HL-60 (cell line): ENCODE results near the gene ADGRB3.

Experiments used
- GABPA ChIP-seq: IDR thresholded peaks from 2 replicates; pipeline ENCODE4 v1.6.1; 2012; ENCODE audit warnings: low read depth
- POLR2AphosphoS5 ChIP-seq: IDR thresholded peaks from 2 replicates; pipeline ENCODE4 v1.6.1; 2012; ENCODE audit warnings: low read depth
- SPI1 ChIP-seq: IDR thresholded peaks from 2 replicates; pipeline ENCODE4 v1.6.1; 2012; ENCODE audit warnings: low read depth, mild to moderate bottlenecking, borderline replicate concordance
- TF ChIP-seq, protein P1 (sequence below): IDR thresholded peaks from one replicate; pipeline ENCODE4 v1.5.1; 2011; ENCODE audit warnings: low read length, control low read depth, inconsistent platforms; ENCODE audit not compliant: insufficient read depth
- TF ChIP-seq, protein P2 (sequence below): IDR thresholded peaks from 2 replicates; pipeline ENCODE4 v1.6.1; 2012; ENCODE audit warnings: low read depth; ENCODE audit not compliant: insufficient replicate concordance

DNA sequence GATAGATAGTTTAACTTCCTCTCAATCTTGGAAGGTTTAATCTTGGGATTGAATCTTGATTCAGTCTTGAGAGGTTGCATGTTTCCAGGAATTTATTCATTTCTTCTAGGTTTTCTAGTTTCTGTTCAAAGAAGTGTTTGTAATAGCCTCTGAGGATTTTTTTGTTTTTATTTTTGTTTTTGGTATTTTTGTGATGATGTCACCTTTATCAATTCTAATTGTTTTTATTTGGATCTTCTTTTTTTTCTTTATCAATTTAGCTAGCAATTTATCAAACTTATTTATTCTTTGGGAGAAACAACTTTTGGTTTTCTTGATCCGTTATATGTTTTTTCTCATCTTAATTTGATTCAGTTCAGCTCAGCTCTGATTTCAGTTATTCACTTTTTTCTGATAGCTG is 41.5 kb upstream of the ADGRB3 start:
- TF ChIP-seq, protein P1, sequence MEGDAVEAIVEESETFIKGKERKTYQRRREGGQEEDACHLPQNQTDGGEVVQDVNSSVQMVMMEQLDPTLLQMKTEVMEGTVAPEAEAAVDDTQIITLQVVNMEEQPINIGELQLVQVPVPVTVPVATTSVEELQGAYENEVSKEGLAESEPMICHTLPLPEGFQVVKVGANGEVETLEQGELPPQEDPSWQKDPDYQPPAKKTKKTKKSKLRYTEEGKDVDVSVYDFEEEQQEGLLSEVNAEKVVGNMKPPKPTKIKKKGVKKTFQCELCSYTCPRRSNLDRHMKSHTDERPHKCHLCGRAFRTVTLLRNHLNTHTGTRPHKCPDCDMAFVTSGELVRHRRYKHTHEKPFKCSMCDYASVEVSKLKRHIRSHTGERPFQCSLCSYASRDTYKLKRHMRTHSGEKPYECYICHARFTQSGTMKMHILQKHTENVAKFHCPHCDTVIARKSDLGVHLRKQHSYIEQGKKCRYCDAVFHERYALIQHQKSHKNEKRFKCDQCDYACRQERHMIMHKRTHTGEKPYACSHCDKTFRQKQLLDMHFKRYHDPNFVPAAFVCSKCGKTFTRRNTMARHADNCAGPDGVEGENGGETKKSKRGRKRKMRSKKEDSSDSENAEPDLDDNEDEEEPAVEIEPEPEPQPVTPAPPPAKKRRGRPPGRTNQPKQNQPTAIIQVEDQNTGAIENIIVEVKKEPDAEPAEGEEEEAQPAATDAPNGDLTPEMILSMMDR, result no peak
- TF ChIP-seq, protein P2, sequence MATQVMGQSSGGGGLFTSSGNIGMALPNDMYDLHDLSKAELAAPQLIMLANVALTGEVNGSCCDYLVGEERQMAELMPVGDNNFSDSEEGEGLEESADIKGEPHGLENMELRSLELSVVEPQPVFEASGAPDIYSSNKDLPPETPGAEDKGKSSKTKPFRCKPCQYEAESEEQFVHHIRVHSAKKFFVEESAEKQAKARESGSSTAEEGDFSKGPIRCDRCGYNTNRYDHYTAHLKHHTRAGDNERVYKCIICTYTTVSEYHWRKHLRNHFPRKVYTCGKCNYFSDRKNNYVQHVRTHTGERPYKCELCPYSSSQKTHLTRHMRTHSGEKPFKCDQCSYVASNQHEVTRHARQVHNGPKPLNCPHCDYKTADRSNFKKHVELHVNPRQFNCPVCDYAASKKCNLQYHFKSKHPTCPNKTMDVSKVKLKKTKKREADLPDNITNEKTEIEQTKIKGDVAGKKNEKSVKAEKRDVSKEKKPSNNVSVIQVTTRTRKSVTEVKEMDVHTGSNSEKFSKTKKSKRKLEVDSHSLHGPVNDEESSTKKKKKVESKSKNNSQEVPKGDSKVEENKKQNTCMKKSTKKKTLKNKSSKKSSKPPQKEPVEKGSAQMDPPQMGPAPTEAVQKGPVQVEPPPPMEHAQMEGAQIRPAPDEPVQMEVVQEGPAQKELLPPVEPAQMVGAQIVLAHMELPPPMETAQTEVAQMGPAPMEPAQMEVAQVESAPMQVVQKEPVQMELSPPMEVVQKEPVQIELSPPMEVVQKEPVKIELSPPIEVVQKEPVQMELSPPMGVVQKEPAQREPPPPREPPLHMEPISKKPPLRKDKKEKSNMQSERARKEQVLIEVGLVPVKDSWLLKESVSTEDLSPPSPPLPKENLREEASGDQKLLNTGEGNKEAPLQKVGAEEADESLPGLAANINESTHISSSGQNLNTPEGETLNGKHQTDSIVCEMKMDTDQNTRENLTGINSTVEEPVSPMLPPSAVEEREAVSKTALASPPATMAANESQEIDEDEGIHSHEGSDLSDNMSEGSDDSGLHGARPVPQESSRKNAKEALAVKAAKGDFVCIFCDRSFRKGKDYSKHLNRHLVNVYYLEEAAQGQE, result no peak
- TF ChIP-seq SPI1 (no peak), GABPA (no peak), POLR2AphosphoS5 (no peak)
